Mucosa of descending colon (tissue), 3 donors: Measurements from ENCODE around the gene RAPGEFL1. TPM values are rescaled to one million over a fixed set of nuclear protein-coding genes. Genes with fewer than 3 reads are reported as not detected.

Source experiments
- ATAC-seq: fragments of 200-7000 bp; cut with Tn5 transposase; one replicate; pipeline ENCODE4 v1.9.1; 2020; ENCODE audit warnings: mild to moderate bottlenecking, moderate library complexity
- DNase-seq, 3 donors: peaks; one replicate each; pipeline ENCODE4 v3.0.0-alpha.2; 2020
- H3K36me3 ChIP-seq: fragments of 200-600 bp; one replicate; pipeline ENCODE4 v1.8.0; 2021; ENCODE audit warnings: low read depth, mild to moderate bottlenecking
- H3K4me1 ChIP-seq: fragments of 200-600 bp; one replicate; pipeline ENCODE4 v1.8.0; 2021; ENCODE audit warnings: low read depth, mild to moderate bottlenecking
- H3K4me3 ChIP-seq: fragments of 200-600 bp; one replicate; pipeline ENCODE4 v1.8.0; 2021; ENCODE audit warnings: mild to moderate bottlenecking
- H3K9me3 ChIP-seq: fragments of 200-600 bp; one replicate; pipeline ENCODE4 v1.8.0; 2021; ENCODE audit warnings: mild to moderate bottlenecking
- intact Hi-C, 2 donors: fragments of 100-400 bp; cut with DNase I in 1 of 2; cut with micrococcal nuclease in 1 of 2; formaldehyde crosslinking; loops; one replicate each; pipeline versions ENCODE4 v1.11.0 to v1.11.1; 2022; cut with DNase I, micrococcal nuclease
- total RNA-seq, 3 donors: library from RNA; stranded (reverse); fragmentation: NEBNext Ultra II Directional in 2 of 3; extraction: Animal tissue kit (Norgen Biotek cat#: 25700) in 2 of 3; gene quantifications; one replicate each; pipeline versions ENCODE4 v1.2.1 to v1.2.4, GENCODE V29; 2021 to 2023
- TF ChIP-seq, protein P1 (sequence below): fragments of 200-600 bp; IDR thresholded peaks from one replicate; pipeline ENCODE4 v1.8.0; 2022; ENCODE audit warnings: antibody characterized with exemption, mild to moderate bottlenecking
- donor health status: DM: no; HTN: no; CAD: no; lungs with moderate emphysema.
- donor health status: DM: no; HTN: no; CAD: no.
- donor health status: DM: no; HTN: yes; CAD: no.

Gene RAPGEFL1
- total RNA-seq, 3 donors from 2014 or later: 76.8 to 177 (median 147) TPM

DNA sequence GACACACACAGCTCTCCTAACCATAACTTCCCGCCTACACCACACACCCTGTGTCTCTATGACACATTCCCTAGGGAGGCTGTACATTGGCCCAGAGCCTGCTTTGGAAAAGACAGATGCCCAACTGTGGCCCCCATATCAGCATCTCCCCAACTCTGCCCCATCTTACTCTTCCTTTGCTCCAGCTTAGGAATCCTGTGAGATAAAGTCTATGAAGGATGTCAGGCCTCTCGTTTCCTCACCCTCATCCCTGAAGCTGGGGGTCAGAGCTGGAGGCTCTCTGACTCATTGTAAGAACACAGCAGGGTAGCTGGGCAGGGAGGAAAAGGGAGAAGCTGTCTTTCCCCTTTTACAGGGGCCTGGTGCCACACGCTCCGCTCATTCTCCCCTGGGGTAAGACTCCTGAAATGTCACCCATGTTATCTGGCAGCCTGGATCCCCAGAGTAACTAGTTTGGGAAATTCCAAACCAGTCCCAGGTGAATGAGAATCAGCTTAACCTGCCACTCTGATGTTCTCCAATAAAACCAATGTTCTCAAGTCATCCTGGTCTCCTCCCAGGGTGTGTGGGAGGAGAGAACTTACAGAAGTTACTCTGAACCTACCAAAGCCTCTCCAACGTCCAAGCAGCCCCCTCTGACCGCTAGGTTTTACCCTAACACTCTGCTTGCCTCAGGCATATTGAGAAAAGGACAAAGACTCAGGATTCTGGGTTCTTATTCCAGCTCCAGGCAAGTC lies 2.8 kb downstream of the RAPGEFL1 start:
- no peak overlapping the region for H3K4me3 ChIP-seq
- intact Hi-C loops: loop anchor here in 1 of 2 donors (10.0 kb wide), 1 partner anchor 145 kb away; no protein-coding TSS in a partner anchor
- peak; percentile 8 for ATAC-seq
- peaks cover 40% of the 10 kb centered on the region for H3K4me1 ChIP-seq
- peak in 1 of 3 donors; percentile 38 for DNase-seq
- H3K9me3 ChIP-seq: no peaks in the 10 kb centered on the region
- TF ChIP-seq, protein P1, sequence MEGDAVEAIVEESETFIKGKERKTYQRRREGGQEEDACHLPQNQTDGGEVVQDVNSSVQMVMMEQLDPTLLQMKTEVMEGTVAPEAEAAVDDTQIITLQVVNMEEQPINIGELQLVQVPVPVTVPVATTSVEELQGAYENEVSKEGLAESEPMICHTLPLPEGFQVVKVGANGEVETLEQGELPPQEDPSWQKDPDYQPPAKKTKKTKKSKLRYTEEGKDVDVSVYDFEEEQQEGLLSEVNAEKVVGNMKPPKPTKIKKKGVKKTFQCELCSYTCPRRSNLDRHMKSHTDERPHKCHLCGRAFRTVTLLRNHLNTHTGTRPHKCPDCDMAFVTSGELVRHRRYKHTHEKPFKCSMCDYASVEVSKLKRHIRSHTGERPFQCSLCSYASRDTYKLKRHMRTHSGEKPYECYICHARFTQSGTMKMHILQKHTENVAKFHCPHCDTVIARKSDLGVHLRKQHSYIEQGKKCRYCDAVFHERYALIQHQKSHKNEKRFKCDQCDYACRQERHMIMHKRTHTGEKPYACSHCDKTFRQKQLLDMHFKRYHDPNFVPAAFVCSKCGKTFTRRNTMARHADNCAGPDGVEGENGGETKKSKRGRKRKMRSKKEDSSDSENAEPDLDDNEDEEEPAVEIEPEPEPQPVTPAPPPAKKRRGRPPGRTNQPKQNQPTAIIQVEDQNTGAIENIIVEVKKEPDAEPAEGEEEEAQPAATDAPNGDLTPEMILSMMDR: no peak
- no peaks in the 10 kb centered on the region for H3K36me3 ChIP-seq

DNA sequence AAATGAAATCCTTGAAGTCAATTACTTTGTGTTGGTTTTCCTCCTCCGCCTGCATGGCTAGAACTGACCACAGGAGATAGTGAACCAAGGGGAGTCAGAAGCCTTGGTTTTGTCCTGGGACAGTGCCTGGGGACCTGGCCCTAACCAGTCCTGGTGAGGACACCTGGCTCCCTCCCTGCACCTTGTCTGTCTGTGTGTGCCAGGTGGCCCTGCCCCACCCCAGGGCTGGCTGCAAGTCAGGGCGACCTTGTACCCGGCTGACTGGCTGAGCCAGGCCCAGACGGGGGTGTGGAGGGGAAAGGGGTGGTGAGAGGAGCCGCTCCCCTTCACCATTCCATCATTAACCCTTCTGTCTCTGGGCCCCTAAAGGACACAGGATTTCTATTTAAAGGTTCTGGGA lies 3.4 kb downstream of the RAPGEFL1 start:
- Histone ChIP-seq H3K4me1 (peaks cover 40% of the 10 kb centered on the region), H3K36me3 (no peaks in the 10 kb centered on the region), H3K9me3 (no peaks in the 10 kb centered on the region), H3K4me3 (no peak overlapping the region)
- TF ChIP-seq, protein P1: no peak
- intact Hi-C loops: no loop called here
- ATAC-seq (peak; percentile 70), DNase-seq (peak; percentile 94 to 95 (median 94))

DNA sequence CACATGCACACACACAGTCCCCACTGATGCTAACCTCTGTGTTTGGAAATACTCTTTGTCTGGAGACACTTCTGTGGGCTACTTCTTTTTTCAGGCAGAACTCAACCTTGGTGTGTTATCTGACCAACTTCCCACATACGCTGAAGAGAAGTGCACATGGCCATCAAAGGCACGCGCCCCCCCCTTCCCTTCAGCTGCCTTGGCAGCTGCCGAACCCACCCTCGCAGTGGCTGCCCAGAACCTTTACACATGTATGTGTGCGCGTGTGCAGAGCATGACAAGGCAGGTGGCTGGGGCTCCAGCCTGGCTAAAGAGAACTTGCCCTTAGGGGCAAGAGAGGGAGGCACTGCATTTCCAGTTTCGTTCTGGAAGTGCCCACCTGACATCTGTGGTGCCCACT lies 3.9 kb downstream of the RAPGEFL1 start:
- H3K4me1 ChIP-seq: peaks cover 35% of the 10 kb centered on the region
- TF ChIP-seq, protein P1: no peak
- ATAC-seq (no peak), DNase-seq (peak in 2 of 3 donors; percentile 37 to 51)
- no peaks in the 10 kb centered on the region for H3K9me3 ChIP-seq
- intact Hi-C loops: no loop called here
- no peaks in the 10 kb centered on the region for H3K36me3 ChIP-seq
- H3K4me3 ChIP-seq: no peak overlapping the region

- DNase-seq: no peak
- no peak for ATAC-seq
- Histone ChIP-seq H3K4me1 (peaks cover 28% of the 10 kb centered on the region), H3K9me3 (no peaks in the 10 kb centered on the region), H3K36me3 (no peaks in the 10 kb centered on the region), H3K4me3 (no peak overlapping the region)
- TF ChIP-seq, protein P1: no peak
- intact Hi-C loops: no loop called here
Measured at GRCh38 chr17:40182606-40183005, 5.3 kb downstream of the RAPGEFL1 start.

DNA sequence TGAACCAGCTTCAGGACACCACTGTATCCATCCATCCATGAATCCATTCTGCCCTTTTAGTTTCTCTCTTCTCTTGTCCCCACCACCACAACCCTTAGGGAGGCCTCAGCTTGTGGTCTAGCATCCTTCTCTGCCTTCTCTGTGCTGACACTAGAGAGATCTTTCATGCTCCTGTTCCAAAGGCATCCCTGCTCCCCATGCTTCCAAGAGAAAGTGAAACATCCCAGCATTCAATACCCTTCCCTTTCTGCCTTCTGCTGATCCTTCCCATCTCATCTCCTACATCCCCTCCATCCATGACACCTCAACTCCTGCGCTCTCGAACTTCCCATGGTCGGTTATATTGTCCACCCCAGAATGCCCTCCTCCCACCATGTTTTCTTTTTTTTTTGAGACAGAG lies 10.0 kb downstream of the RAPGEFL1 start:
- H3K9me3 ChIP-seq: no peaks in the 10 kb centered on the region
- no peak overlapping the region for H3K4me3 ChIP-seq
- intact Hi-C loops: no loop called here
- no peaks in the 10 kb centered on the region for H3K36me3 ChIP-seq
- TF ChIP-seq, protein P1: no peak
- H3K4me1 ChIP-seq: peaks cover 12% of the 10 kb centered on the region
- no peak for DNase-seq
- no peak for ATAC-seq
